ENCODE results near the gene CIT. TPM values are rescaled to one million over a fixed set of nuclear protein-coding genes. Genes with fewer than 3 reads are reported as not detected.

Gene CIT
- total RNA-seq, 4 donors from 2014 or later, result 6.1 to 20.3 (median 10.0) TPM

- Histone ChIP-seq H3K9me3 (no peaks in the 10 kb centered on the region), H3K27me3 (no peaks in the 10 kb centered on the region), H3K27ac (no peak overlapping the region), H3K36me3 (no peaks in the 10 kb centered on the region), H3K4me1 (no peaks in the 10 kb centered on the region), H3K4me3 (no peak overlapping the region)
- 77% methylated on average over 2 of the region's 2 CpGs for WGBS
- TF ChIP-seq POLR2AphosphoS5 (IDR thresholded peaks at IDR 0.05) (no peak), EP300 (IDR thresholded peaks at IDR 0.05) (no peak)
- no peak for DNase-seq (ENCODE audit: low spot score in 2 of 2)
These were observed 55.1 kb downstream of the CIT start for GRCh38 chr12:119822046-119822445.

- 90% methylated on average over 5 of the region's 5 CpGs for WGBS
- H3K4me3 ChIP-seq, result no peak overlapping the region
- DNase-seq (ENCODE audit: low spot score in 2 of 2), result no peak
- no peak overlapping the region for H3K27ac ChIP-seq
- H3K27me3 ChIP-seq, result no peaks in the 10 kb centered on the region
- H3K36me3 ChIP-seq, result no peaks in the 10 kb centered on the region
- no peak for TF ChIP-seq POLR2AphosphoS5 (IDR thresholded peaks at IDR 0.05)
- no peak for TF ChIP-seq EP300 (IDR thresholded peaks at IDR 0.05)
- TF ChIP-seq POLR2A (IDR thresholded peaks at IDR 0.05), result no peak
- no peak for TF ChIP-seq CTCF (IDR thresholded peaks at IDR 0.05)
- no peaks in the 10 kb centered on the region for H3K4me1 ChIP-seq
- H3K9me3 ChIP-seq, result no peaks in the 10 kb centered on the region
These were observed 57.8 kb downstream of the CIT start for GRCh38 chr12:119819322-119819721.

- WGBS, result 87% methylated on average over 2 of the region's 2 CpGs
- TF ChIP-seq POLR2AphosphoS5 (IDR thresholded peaks at IDR 0.05) (no peak), POLR2A (IDR thresholded peaks at IDR 0.05) (no peak), CTCF (IDR thresholded peaks at IDR 0.05) (no peak), EP300 (IDR thresholded peaks at IDR 0.05) (no peak)
- no peaks in the 10 kb centered on the region for H3K9me3 ChIP-seq
- no peak overlapping the region for H3K4me3 ChIP-seq
- H3K27me3 ChIP-seq, result no peaks in the 10 kb centered on the region
- no peak for DNase-seq (ENCODE audit: low spot score in 2 of 2)
- no peak overlapping the region for H3K27ac ChIP-seq
- no peaks in the 10 kb centered on the region for H3K4me1 ChIP-seq
- H3K36me3 ChIP-seq, result no peaks in the 10 kb centered on the region
These were observed 59.4 kb downstream of the CIT start for GRCh38 chr12:119817546-119818343.

GRCh38 chr12:119809023-119809422 lies 68.1 kb downstream of the CIT start:
- no peak for TF ChIP-seq POLR2A (IDR thresholded peaks at IDR 0.05)
- no peak for TF ChIP-seq EP300 (IDR thresholded peaks at IDR 0.05)
- no peak for TF ChIP-seq POLR2AphosphoS5 (IDR thresholded peaks at IDR 0.05)
- no peak for TF ChIP-seq CTCF (IDR thresholded peaks at IDR 0.05)
- no peak for DNase-seq (ENCODE audit: low spot score in 2 of 2)
- WGBS, result 80% methylated on average over 2 of the region's 2 CpGs
- Histone ChIP-seq H3K4me3 (no peak overlapping the region), H3K4me1 (peaks cover 7% of the 10 kb centered on the region), H3K27me3 (no peaks in the 10 kb centered on the region), H3K9me3 (no peaks in the 10 kb centered on the region), H3K36me3 (no peaks in the 10 kb centered on the region), H3K27ac (no peak overlapping the region)

- H3K27me3 ChIP-seq, result no peaks in the 10 kb centered on the region
- no peak for DNase-seq (ENCODE audit: low spot score in 2 of 2)
- H3K36me3 ChIP-seq, result no peaks in the 10 kb centered on the region
- no peaks in the 10 kb centered on the region for H3K9me3 ChIP-seq
- H3K4me1 ChIP-seq, result peaks cover 13% of the 10 kb centered on the region
- TF ChIP-seq CTCF (IDR thresholded peaks at IDR 0.05) (no peak), EP300 (IDR thresholded peaks at IDR 0.05) (no peak), POLR2A (IDR thresholded peaks at IDR 0.05) (no peak), POLR2AphosphoS5 (IDR thresholded peaks at IDR 0.05) (no peak)
- 61% methylated on average over 6 of the region's 6 CpGs for WGBS
- no peak overlapping the region for H3K27ac ChIP-seq
- H3K4me3 ChIP-seq, result no peak overlapping the region
These were observed 68.7 kb downstream of the CIT start for GRCh38 chr12:119808441-119808840.

All from suprapubic skin (tissue), 4 donors.